Spinal cord (tissue), 10 donors: ENCODE data around the gene MMP27. TPM values are rescaled to one million over a fixed set of nuclear protein-coding genes. Genes with fewer than 3 reads are reported as not detected.

Experiments used
- DNase-seq, 6 donors: peaks; one replicate each; pipeline versions ENCODE4 v3.0.0 to v3.0.0-alpha.2; 2013 to 2015; ENCODE audit warnings: low spot score in 6 of 6, low read depth in 4 of 6
- H3K27ac ChIP-seq: one replicate; pipeline ENCODE4 v1.5.1; 2013; ENCODE audit warnings: low read depth, low read length, control low read depth
- H3K27me3 ChIP-seq: one replicate; pipeline ENCODE4 v1.6.1; 2013; ENCODE audit warnings: low read length; ENCODE audit not compliant: control insufficient read depth, insufficient read depth
- H3K36me3 ChIP-seq: one replicate; pipeline ENCODE4 v1.6.1; 2013; ENCODE audit warnings: low read length; ENCODE audit not compliant: control insufficient read depth, insufficient read depth
- H3K4me1 ChIP-seq: one replicate; pipeline ENCODE4 v1.6.1; 2013; ENCODE audit warnings: low read length; ENCODE audit not compliant: control insufficient read depth, insufficient read depth
- H3K4me3 ChIP-seq: one replicate; pipeline ENCODE4 v1.5.1; 2013; ENCODE audit warnings: low read depth, low read length, control low read depth
- H3K9me3 ChIP-seq: one replicate; pipeline ENCODE4 v1.6.1; 2013; ENCODE audit warnings: low read length; ENCODE audit not compliant: control insufficient read depth, insufficient read depth
- WGBS: methylation state at CpG from one replicate; pipeline ENCODE4 v1.1.5; 2013; ENCODE audit warnings: missing lambda C conversion rate; ENCODE audit not compliant: insufficient coverage; 5-methylcytosine and 5-hydroxymethylcytosine counted together
- polyA plus RNA-seq, 2 donors: library from polyadenylated mRNA; unstranded; fragments of 120-200 nt; gene quantifications; one replicate each; pipeline ENCODE4 v1.2.1, GENCODE V29; 2013; ENCODE audit not compliant: insufficient read length in 2 of 2
- total RNA-seq, 2 donors: library from RNA; depleted of rRNA in 1 of 2; stranded (reverse); fragments of 120-200 nt in 1 of 2; fragments of >200 nt in 1 of 2; gene quantifications; one replicate each; pipeline versions ENCODE4 v1.2.3 to v1.2.4, GENCODE V29; 2013 to 2014
- donor health status: healthy.

The MMP27 gene
- total and polyA plus RNA-seq, 4 donors: not detected

GRCh38 chr11:102727890-102728289 is 22.3 kb upstream of the MMP27 start:
- Histone ChIP-seq H3K36me3 (no peaks in the 10 kb centered on the region), H3K27ac (no peak overlapping the region), H3K27me3 (no peaks in the 10 kb centered on the region), H3K9me3 (no peaks in the 10 kb centered on the region), H3K4me3 (no peak overlapping the region), H3K4me1 (no peaks in the 10 kb centered on the region)
- WGBS: 90% methylated on average over 2 of the region's 2 CpGs
- no peak for DNase-seq

GRCh38 chr11:102724904-102725500 is 19.4 kb upstream of the MMP27 start, which contains the start of gene MMP8:
Gene MMP8, minus strand, starts transcription at chr11:102724954. Its CDS starts 99 bp downstream, at chr11:102724855.
- 29% methylated on average over 2 of the region's 2 CpGs for WGBS
- H3K9me3 ChIP-seq: no peaks in the 10 kb centered on the region
- no peaks in the 10 kb centered on the region for H3K36me3 ChIP-seq
- H3K27me3 ChIP-seq: no peaks in the 10 kb centered on the region
- no peaks in the 10 kb centered on the region for H3K4me1 ChIP-seq
- H3K27ac ChIP-seq: no peak within 1 kb of the TSS
- no peak for DNase-seq
- H3K4me3 ChIP-seq: no peak within 1 kb of the TSS

- H3K27ac ChIP-seq: no peak overlapping the region
- no peaks in the 10 kb centered on the region for H3K27me3 ChIP-seq
- no peaks in the 10 kb centered on the region for H3K9me3 ChIP-seq
- no peak overlapping the region for H3K4me3 ChIP-seq
- no peaks in the 10 kb centered on the region for H3K36me3 ChIP-seq
- DNase-seq: no peak
- H3K4me1 ChIP-seq: no peaks in the 10 kb centered on the region
Observed at GRCh38 chr11:102722821-102723220, 17.3 kb upstream of the MMP27 start.

- no peaks in the 10 kb centered on the region for H3K9me3 ChIP-seq
- no peak overlapping the region for H3K27ac ChIP-seq
- WGBS: 64% methylated on average over 4 of the region's 4 CpGs
- H3K4me1 ChIP-seq: no peaks in the 10 kb centered on the region
- no peaks in the 10 kb centered on the region for H3K27me3 ChIP-seq
- no peaks in the 10 kb centered on the region for H3K36me3 ChIP-seq
- no peak overlapping the region for H3K4me3 ChIP-seq
- no peak for DNase-seq
Observed at GRCh38 chr11:102719620-102720277, 14.2 kb upstream of the MMP27 start.

- no peak overlapping the region for H3K27ac ChIP-seq
- no peak overlapping the region for H3K4me3 ChIP-seq
- no peaks in the 10 kb centered on the region for H3K36me3 ChIP-seq
- H3K4me1 ChIP-seq: no peaks in the 10 kb centered on the region
- no peaks in the 10 kb centered on the region for H3K27me3 ChIP-seq
- H3K9me3 ChIP-seq: no peaks in the 10 kb centered on the region
- DNase-seq: no peak
Observed at GRCh38 chr11:102717280-102717679, 11.7 kb upstream of the MMP27 start.

- no peak overlapping the region for H3K4me3 ChIP-seq
- no peaks in the 10 kb centered on the region for H3K27me3 ChIP-seq
- no peaks in the 10 kb centered on the region for H3K36me3 ChIP-seq
- no peaks in the 10 kb centered on the region for H3K4me1 ChIP-seq
- no peak overlapping the region for H3K27ac ChIP-seq
- no CpG with 5 or more reads among the region's 1 CpG for WGBS
- no peaks in the 10 kb centered on the region for H3K9me3 ChIP-seq
- no peak for DNase-seq
Observed at GRCh38 chr11:102716527-102716926, 11.0 kb upstream of the MMP27 start.

GRCh38 chr11:102712137-102712536 is 6.6 kb upstream of the MMP27 start:
- no peaks in the 10 kb centered on the region for H3K9me3 ChIP-seq
- WGBS: 93% methylated on average over 3 of the region's 3 CpGs
- H3K27ac ChIP-seq: no peak overlapping the region
- no peaks in the 10 kb centered on the region for H3K36me3 ChIP-seq
- H3K4me3 ChIP-seq: no peak overlapping the region
- H3K4me1 ChIP-seq: no peaks in the 10 kb centered on the region
- no peaks in the 10 kb centered on the region for H3K27me3 ChIP-seq
- no peak for DNase-seq

GRCh38 chr11:102709201-102709945 is 3.8 kb upstream of the MMP27 start:
- no peak for DNase-seq
- no peak overlapping the region for H3K27ac ChIP-seq
- WGBS: 100% methylated on average over 1 of the region's 2 CpGs
- no peaks in the 10 kb centered on the region for H3K36me3 ChIP-seq
- no peaks in the 10 kb centered on the region for H3K9me3 ChIP-seq
- no peak overlapping the region for H3K4me3 ChIP-seq
- H3K4me1 ChIP-seq: no peaks in the 10 kb centered on the region
- no peaks in the 10 kb centered on the region for H3K27me3 ChIP-seq

- Histone ChIP-seq H3K36me3 (no peaks in the 10 kb centered on the region), H3K27ac (no peak overlapping the region), H3K27me3 (no peaks in the 10 kb centered on the region), H3K4me3 (no peak overlapping the region), H3K9me3 (no peaks in the 10 kb centered on the region), H3K4me1 (no peaks in the 10 kb centered on the region)
- WGBS: no CpG with 5 or more reads among the region's 4 CpGs
- DNase-seq: no peak
Observed at GRCh38 chr11:102708654-102709053, 3.1 kb upstream of the MMP27 start.

GRCh38 chr11:102704841-102705240 is 728 bp downstream of the MMP27 start:
- Histone ChIP-seq H3K4me1 (no peaks in the 10 kb centered on the region), H3K27me3 (no peaks in the 10 kb centered on the region), H3K27ac (no peak overlapping the region), H3K9me3 (no peaks in the 10 kb centered on the region), H3K36me3 (no peaks in the 10 kb centered on the region), H3K4me3 (no peak overlapping the region)
- WGBS: no CpG with 5 or more reads among the region's 3 CpGs
- no peak for DNase-seq
